H9 (cell line): ENCODE data around the gene POT1. TPM values are rescaled to one million over a fixed set of nuclear protein-coding genes. Genes with fewer than 3 reads are reported as not detected.

Experiments
- DNase-seq: peaks from one replicate; pipeline ENCODE4 v3.0.0-alpha.2; 2017
- H2AFZ ChIP-seq: one replicate; pipeline ENCODE4 v1.6.1; 2013; ENCODE audit warnings: mild to moderate bottlenecking, low read length, control low read depth, moderate library complexity
- H2AK5ac ChIP-seq: 2 replicates; pipeline ENCODE4 v1.6.1; 2013; ENCODE audit warnings: low read length, control low read depth, mixed read lengths; ENCODE audit not compliant: insufficient read length
- H2BK120ac ChIP-seq: one replicate; pipeline ENCODE4 v1.6.1; 2013; ENCODE audit warnings: low read depth, mild to moderate bottlenecking, low read length, control low read depth, inconsistent platforms; ENCODE audit not compliant: poor library complexity, severe bottlenecking
- H2BK12ac ChIP-seq: 2 replicates; pipeline ENCODE4 v1.6.1; 2013; ENCODE audit warnings: low read length, control low read depth, mixed read lengths, low read depth; ENCODE audit not compliant: insufficient read length
- H2BK15ac ChIP-seq: 2 replicates; pipeline ENCODE4 v1.6.1; 2013; ENCODE audit warnings: low read depth, low read length, control low read depth
- H2BK20ac ChIP-seq: one replicate; pipeline ENCODE4 v1.6.1; 2013; ENCODE audit warnings: low read depth, mild to moderate bottlenecking, low read length, control low read depth, inconsistent platforms; ENCODE audit not compliant: poor library complexity, severe bottlenecking
- H2BK5ac ChIP-seq: 2 replicates; pipeline ENCODE4 v1.6.1; 2013; ENCODE audit warnings: low read length, control low read depth, mixed read lengths; ENCODE audit not compliant: insufficient read length
- H3K14ac ChIP-seq: 2 replicates; pipeline ENCODE4 v1.6.1; 2013; ENCODE audit warnings: low read length, control low read depth; ENCODE audit not compliant: insufficient read depth
- H3K18ac ChIP-seq: 2 replicates; pipeline ENCODE4 v1.6.1; 2013; ENCODE audit warnings: low read depth, mild to moderate bottlenecking, mixed read lengths, low read length, control low read depth; ENCODE audit not compliant: insufficient read length
- H3K23ac ChIP-seq: 2 replicates; pipeline ENCODE4 v1.6.1; 2013; ENCODE audit warnings: low read length, control low read depth, mixed read lengths, low read depth; ENCODE audit not compliant: insufficient read length
- H3K23me2 ChIP-seq: 2 replicates; pipeline ENCODE4 v1.6.1; 2013; ENCODE audit warnings: low read depth, mild to moderate bottlenecking, mixed read lengths, low read length, control low read depth; ENCODE audit not compliant: insufficient read length, poor library complexity, severe bottlenecking
- H3K27ac ChIP-seq: 2 replicates; pipeline ENCODE4 v1.5.1; 2013; ENCODE audit warnings: low read length, control low read depth, mixed read lengths, low read depth; ENCODE audit not compliant: insufficient read length
- H3K27me3 ChIP-seq: 2 replicates; pipeline ENCODE4 v1.6.1; 2013; ENCODE audit warnings: low read length, control low read depth, inconsistent platforms; ENCODE audit not compliant: insufficient read depth
- H3K4ac ChIP-seq: 2 replicates; pipeline ENCODE4 v1.6.1; 2013; ENCODE audit warnings: low read depth, mild to moderate bottlenecking, control low read depth, inconsistent platforms, low read length, moderate library complexity
- H3K4me1 ChIP-seq: 2 replicates; pipeline ENCODE4 v1.6.1; 2013; ENCODE audit warnings: low read length, control low read depth, inconsistent platforms; ENCODE audit not compliant: insufficient read depth
- H3K4me2 ChIP-seq: 2 replicates; pipeline ENCODE4 v1.6.1; 2013; ENCODE audit warnings: low read length, control low read depth, mixed read lengths; ENCODE audit not compliant: insufficient read length, insufficient read depth
- H3K56ac ChIP-seq: 2 replicates; pipeline ENCODE4 v1.6.1; 2013; ENCODE audit warnings: low read depth, mild to moderate bottlenecking, mixed read lengths, low read length, control low read depth; ENCODE audit not compliant: insufficient read length
- H3K79me1 ChIP-seq: 2 replicates; pipeline ENCODE4 v1.6.1; 2013; ENCODE audit warnings: low read depth, mild to moderate bottlenecking, moderate library complexity, low read length, control low read depth, inconsistent platforms; ENCODE audit not compliant: insufficient read depth, poor library complexity, severe bottlenecking
- H3K79me2 ChIP-seq: 2 replicates; pipeline ENCODE4 v1.6.1; 2013; ENCODE audit warnings: low read length, control low read depth, inconsistent platforms; ENCODE audit not compliant: insufficient read depth
- H3K9ac ChIP-seq: 2 replicates; pipeline ENCODE4 v1.6.1; 2013; ENCODE audit warnings: low read length, control low read depth, mixed read lengths; ENCODE audit not compliant: insufficient read length; ENCODE audit errors: extremely low read depth
- H3K9me3 ChIP-seq: one replicate; pipeline ENCODE4 v1.6.1; 2013; ENCODE audit warnings: low read depth, low read length, inconsistent platforms; ENCODE audit not compliant: control insufficient read depth
- H3T11ph ChIP-seq: one replicate; pipeline ENCODE4 v1.6.1; 2013; ENCODE audit warnings: mild to moderate bottlenecking, low read length, control low read depth, inconsistent platforms
- H4K20me1 ChIP-seq: one replicate; pipeline ENCODE4 v1.6.1; 2013; ENCODE audit not compliant: control insufficient read depth, insufficient read length, insufficient read depth
- H4K5ac ChIP-seq: 2 replicates; pipeline ENCODE4 v1.6.1; 2013; ENCODE audit warnings: low read depth, mild to moderate bottlenecking, mixed read lengths, low read length, control low read depth; ENCODE audit not compliant: insufficient read length
- H4K8ac ChIP-seq: replicated peaks from 2 replicates; pipeline ENCODE4 v1.6.1; 2013; ENCODE audit warnings: low read length, control low read depth, mixed read lengths, low read depth; ENCODE audit not compliant: insufficient read length
- H4K91ac ChIP-seq: 2 replicates; pipeline ENCODE4 v1.6.1; 2013; ENCODE audit warnings: low read depth, mild to moderate bottlenecking, moderate library complexity, mixed read lengths, low read length, control low read depth; ENCODE audit not compliant: insufficient read length
- H3K27ac Mint-ChIP-seq, 3 experiments: 2 replicates in 2 of 3; 3 replicates in 1 of 3; pipeline ENCODE4 v1.8.0; 2020 to 2021; ENCODE audit warnings: mixed read lengths in 3 of 3, mild to moderate bottlenecking in 1 of 3, moderate library complexity in 1 of 3
- H3K27me3 Mint-ChIP-seq: 2 replicates; pipeline ENCODE4 v1.8.0; 2021; ENCODE audit warnings: low read depth, mild to moderate bottlenecking, moderate library complexity, mixed read lengths
- H3K36me3 Mint-ChIP-seq, 3 experiments: 2 replicates in 2 of 3; 3 replicates in 1 of 3; pipeline ENCODE4 v1.8.0; 2020 to 2021; ENCODE audit warnings: low read depth in 3 of 3, mixed read lengths in 3 of 3; ENCODE audit not compliant: insufficient read depth in 1 of 3
- H3K4me1 Mint-ChIP-seq, 2 experiments: 2 replicates each; pipeline ENCODE4 v1.8.0; 2020; ENCODE audit warnings: mixed read lengths in 2 of 2
- H3K4me3 Mint-ChIP-seq, 2 experiments: 2 replicates in 1 of 2; 3 replicates in 1 of 2; pipeline ENCODE4 v1.8.0; 2020 to 2021; ENCODE audit warnings: mild to moderate bottlenecking in 2 of 2, mixed read lengths in 2 of 2, moderate library complexity in 1 of 2
- H3K9me3 Mint-ChIP-seq, 2 experiments: 2 replicates in 1 of 2; 3 replicates in 1 of 2; pipeline ENCODE4 v1.8.0; 2020; ENCODE audit warnings: mild to moderate bottlenecking in 2 of 2, mixed read lengths in 2 of 2, moderate library complexity in 1 of 2
- CTCF ChIP-seq: fragments of 200-600 bp; sonication (generic); conservative IDR thresholded peaks from 3 replicates; pipeline ENCODE4 v1.8.0; 2021; ENCODE audit warnings: antibody characterized with exemption, mild to moderate bottlenecking
- WGBS: extraction: QIAGEN DNeasy Blood & Tissue Kit; methylation state at CpG from one replicate; pipeline ENCODE4 v1.1.7; 2013; ENCODE audit warnings: missing lambda C conversion rate, low lambda C conversion rate, mixed read lengths; ENCODE audit not compliant: insufficient read length; ENCODE audit errors: extremely low coverage; 5-methylcytosine and 5-hydroxymethylcytosine counted together
- total RNA-seq: library from RNA; stranded (reverse); gene quantifications from 2 replicates; pipeline ENCODE4 v1.2.1, GENCODE V29; 2021

POT1 gene
- total RNA-seq, 1 experiment from 2014 or later = 23.4 TPM

- Histone ChIP-seq H3K18ac (no peak overlapping the region), H3K27me3 (no peaks in the 10 kb centered on the region), H3K9me3 (no peaks in the 10 kb centered on the region), H3K79me2 (no peaks in the 10 kb centered on the region), H2BK15ac (no peak overlapping the region), H3K79me1 (no peaks in the 10 kb centered on the region), H2AK5ac (no peak overlapping the region), H2BK120ac (no peak overlapping the region), H3K4me2 (no peak overlapping the region), H3K14ac (no peak overlapping the region), H4K91ac (no peak overlapping the region), H3K4ac (no peak overlapping the region), H2BK12ac (no peak overlapping the region), H3K4me1 (no peaks in the 10 kb centered on the region; the same call in 1 of the 2 replicates), H4K5ac (no peak overlapping the region), H2BK20ac (no peak overlapping the region), H2BK5ac (no peak overlapping the region), H3K27ac (no peak overlapping the region), H3T11ph (no peak overlapping the region), H4K20me1 (no peaks in the 10 kb centered on the region), H3K9ac (no peak overlapping the region), H3K23me2 (no peaks in the 10 kb centered on the region), H2AFZ (no peak overlapping the region), H4K8ac (no peak overlapping the region), H3K56ac (no peak overlapping the region), H3K23ac (no peak overlapping the region)
- DNase-seq = no peak
- TF ChIP-seq CTCF = no peak
- no peaks in the 10 kb centered on the region for H3K36me3 Mint-ChIP-seq
- WGBS = no CpG with 5 or more reads among the region's 5 CpGs
- no peak overlapping the region for H3K27ac Mint-ChIP-seq
- peaks cover 42 to 55% of the 10 kb centered on the region in 2 experiments for H3K4me1 Mint-ChIP-seq
- H3K4me3 Mint-ChIP-seq = no peak overlapping the region
- H3K9me3 Mint-ChIP-seq = no peaks in the 10 kb centered on the region; a peak in 1 of 5 replicates
- no peaks in the 10 kb centered on the region for H3K27me3 Mint-ChIP-seq
Measured at GRCh38 chr7:124808206-124808605, 121.4 kb downstream of the POT1 start.
